T-helper 2 cell treated with Interferon-gamma antibody and Interleukin-4, amounts not matched to agents 100 ng/mL and 5 ng/mL, for 36 hours (primary cell): ENCODE results near the gene HOXC5. TPM values are rescaled to one million over a fixed set of nuclear protein-coding genes. Genes with fewer than 3 reads are reported as not detected.

Source experiments
- intact Hi-C: fragments of 100-400 bp; cut with micrococcal nuclease; formaldehyde crosslinking; loops from one replicate; pipeline ENCODE4 v1.15.1; 2023
- total RNA-seq: library from RNA; stranded (reverse); gene quantifications from 2 replicates; pipeline ENCODE4 v1.2.3, GENCODE V29; 2022

HOXC5 gene
- total RNA-seq, 1 donor from 2014 or later, result not detected

DNA sequence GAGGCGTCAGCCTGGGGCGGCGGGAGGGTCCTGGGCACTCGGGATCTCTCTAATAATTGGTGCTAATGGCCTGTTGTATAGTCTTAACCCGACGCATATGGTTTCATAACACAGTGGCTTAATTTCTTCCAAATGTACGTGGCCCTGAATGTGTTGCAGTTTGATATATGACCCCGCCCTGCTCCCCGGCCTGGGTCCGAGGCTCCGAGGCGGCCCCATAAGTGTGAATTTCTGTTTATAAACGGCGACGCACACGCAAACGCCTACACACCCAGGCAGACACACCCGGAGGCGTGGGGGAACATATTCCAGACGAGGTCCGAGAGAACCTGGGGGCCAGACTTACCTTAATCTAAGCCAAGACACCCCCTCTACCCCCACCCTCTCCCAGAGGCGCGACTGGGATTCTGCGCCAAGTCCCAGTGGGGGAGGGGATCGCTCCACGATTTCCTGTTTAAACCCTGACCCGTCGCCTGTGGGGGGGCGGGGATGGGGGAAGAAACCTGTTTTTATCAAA lies 14.3 kb upstream of the HOXC5 start:
- intact Hi-C loops, result no loop called here

DNA sequence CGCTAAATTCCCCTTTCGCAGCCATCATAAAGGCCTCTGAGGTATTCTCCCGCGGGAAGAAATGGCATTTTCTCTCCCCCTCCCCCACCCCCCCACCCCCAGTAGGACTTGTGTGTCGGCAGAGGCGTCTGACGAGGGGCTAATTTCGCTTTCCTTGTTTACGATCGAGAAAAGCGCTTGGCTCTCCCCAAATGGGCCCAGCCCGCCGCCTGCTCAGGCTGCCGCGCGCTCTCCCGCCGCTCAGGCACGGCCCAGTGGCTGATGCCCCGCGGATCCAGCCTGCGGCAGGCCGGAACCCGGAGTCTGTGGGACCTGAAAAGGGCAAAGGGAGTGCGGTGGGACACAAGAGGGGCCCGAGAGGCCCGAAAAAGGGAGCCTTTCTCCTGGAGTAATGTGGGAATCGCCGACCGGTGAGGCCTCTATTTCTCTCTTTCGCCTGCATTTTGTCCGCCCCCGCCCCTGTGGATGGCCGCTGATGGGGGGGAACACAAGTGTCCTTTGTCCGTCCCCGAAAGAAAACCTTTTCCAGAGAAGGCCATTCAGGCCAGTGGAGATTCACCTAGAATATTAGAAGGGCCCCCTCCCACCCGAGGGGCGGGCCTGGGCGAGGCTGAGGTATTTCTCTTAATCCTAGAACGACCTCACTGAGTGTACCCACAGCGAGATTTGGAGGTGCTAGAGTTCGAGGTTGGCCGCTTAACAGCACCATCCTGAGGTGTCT lies 13.6 kb upstream of the HOXC5 start:
- intact Hi-C loops, result no loop called here

GRCh38 chr12:54019924-54020590 lies 12.8 kb upstream of the HOXC5 start:
- intact Hi-C loops, result no loop called here

- intact Hi-C loops, result no loop called here
Measured at GRCh38 chr12:54020591-54021405, 12.1 kb upstream of the HOXC5 start.

- intact Hi-C loops, result no loop called here
Measured at GRCh38 chr12:54021432-54022013, 11.3 kb upstream of the HOXC5 start.

- intact Hi-C loops, result no loop called here
Measured at GRCh38 chr12:54022960-54023884, 9.6 kb upstream of the HOXC5 start.

GRCh38 chr12:54024127-54024526 lies 8.7 kb upstream of the HOXC5 start:
- intact Hi-C loops, result no loop called here

GRCh38 chr12:54024581-54025305 lies 8.1 kb upstream of the HOXC5 start:
- intact Hi-C loops, result no loop called here

- intact Hi-C loops, result no loop called here
Measured at GRCh38 chr12:54025499-54026405, 7.1 kb upstream of the HOXC5 start.

- intact Hi-C loops, result no loop called here
Measured at GRCh38 chr12:54026640-54027441, 6.0 kb upstream of the HOXC5 start.

DNA sequence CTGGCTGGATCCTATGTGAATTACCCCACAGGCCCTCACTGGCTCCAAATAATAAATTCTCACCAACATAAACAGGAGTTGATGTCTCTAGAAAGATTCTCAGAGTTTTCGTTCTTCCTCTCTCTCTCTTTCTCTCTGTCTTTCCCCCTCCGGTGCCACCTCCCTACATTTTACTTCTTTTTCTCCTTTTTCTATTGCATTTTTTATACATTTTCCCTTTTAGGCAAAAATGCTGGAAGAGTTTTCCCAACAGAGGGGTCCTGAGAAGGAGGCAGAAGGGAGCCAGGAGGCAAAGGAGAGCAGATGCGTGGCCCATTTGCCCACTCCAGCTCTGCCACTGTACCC lies 5.4 kb upstream of the HOXC5 start:
- intact Hi-C loops, result no loop called here

DNA sequence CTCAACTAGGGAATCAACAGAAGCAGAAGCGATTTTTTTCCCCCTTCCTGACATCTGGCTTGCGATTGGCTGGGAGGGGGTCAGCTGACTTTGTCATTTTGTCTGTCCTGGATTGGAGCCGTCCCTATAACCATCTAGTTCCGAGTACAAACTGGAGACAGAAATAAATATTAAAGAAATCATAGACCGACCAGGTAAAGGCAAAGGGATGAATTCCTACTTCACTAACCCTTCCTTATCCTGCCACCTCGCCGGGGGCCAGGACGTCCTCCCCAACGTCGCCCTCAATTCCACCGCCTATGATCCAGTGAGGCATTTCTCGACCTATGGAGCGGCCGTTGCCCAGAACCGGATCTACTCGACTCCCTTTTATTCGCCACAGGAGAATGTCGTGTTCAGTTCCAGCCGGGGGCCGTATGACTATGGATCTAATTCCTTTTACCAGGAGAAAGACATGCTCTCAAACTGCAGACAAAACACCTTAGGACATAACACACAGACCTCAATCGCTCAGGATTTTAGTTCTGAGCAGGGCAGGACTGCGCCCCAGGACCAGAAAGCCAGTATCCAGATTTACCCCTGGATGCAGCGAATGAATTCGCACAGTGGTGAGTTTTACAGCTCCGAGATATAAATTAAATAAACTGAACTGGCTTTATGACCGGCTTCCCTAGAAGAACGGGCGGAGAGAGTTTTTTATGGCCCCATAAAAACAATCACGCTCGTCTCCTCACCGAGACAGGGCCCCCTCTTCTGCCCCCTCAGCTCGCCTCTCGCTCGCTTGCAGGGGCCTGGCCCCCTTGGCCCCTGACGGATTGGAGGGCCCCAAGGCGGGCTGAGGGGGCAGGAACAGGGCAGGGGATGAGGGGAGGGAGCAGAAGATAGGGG lies 4.3 kb upstream of the HOXC5 start, which contains the start of gene HOXC6:
Gene HOXC6 (plus strand): TSS at position 127 of the 888 bp plus-strand sequence. CDS start 82 bp downstream, at position 209.
- intact Hi-C loops, result no loop called here

DNA sequence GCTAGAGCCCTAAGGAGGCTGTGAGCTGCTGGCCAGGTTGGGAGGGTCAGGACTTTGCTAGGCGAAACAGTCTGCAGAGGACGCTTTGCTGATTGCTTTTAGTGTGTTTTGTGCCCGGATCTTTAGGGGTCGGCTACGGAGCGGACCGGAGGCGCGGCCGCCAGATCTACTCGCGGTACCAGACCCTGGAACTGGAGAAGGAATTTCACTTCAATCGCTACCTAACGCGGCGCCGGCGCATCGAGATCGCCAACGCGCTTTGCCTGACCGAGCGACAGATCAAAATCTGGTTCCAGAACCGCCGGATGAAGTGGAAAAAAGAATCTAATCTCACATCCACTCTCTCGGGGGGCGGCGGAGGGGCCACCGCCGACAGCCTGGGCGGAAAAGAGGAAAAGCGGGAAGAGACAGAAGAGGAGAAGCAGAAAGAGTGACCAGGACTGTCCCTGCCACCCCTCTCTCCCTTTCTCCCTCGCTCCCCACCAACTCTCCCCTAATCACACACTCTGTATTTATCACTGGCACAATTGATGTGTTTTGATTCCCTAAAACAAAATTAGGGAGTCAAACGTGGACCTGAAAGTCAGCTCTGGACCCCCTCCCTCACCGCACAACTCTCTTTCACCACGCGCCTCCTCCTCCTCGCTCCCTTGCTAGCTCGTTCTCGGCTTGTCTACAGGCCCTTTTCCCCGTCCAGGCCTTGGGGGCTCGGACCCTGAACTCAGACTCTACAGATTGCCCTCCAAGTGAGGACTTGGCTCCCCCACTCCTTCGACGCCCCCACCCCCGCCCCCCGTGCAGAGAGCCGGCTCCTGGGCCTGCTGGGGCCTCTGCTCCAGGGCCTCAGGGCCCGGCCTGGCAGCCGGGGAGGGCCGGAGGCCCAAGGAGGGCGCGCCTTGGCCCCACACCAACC lies 3.1 kb upstream of the HOXC5 start:
- intact Hi-C loops, result loop anchor here (5.0 kb wide), 2 partner anchors 32 to 47 kb away; no protein-coding TSS in a partner anchor

DNA sequence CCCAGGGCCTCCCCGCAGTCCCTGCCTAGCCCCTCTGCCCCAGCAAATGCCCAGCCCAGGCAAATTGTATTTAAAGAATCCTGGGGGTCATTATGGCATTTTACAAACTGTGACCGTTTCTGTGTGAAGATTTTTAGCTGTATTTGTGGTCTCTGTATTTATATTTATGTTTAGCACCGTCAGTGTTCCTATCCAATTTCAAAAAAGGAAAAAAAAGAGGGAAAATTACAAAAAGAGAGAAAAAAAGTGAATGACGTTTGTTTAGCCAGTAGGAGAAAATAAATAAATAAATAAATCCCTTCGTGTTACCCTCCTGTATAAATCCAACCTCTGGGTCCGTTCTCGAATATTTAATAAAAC lies 2.4 kb upstream of the HOXC5 start:
- intact Hi-C loops, result loop anchor here (5.0 kb wide), 2 partner anchors 33 to 48 kb away; no protein-coding TSS in a partner anchor

DNA sequence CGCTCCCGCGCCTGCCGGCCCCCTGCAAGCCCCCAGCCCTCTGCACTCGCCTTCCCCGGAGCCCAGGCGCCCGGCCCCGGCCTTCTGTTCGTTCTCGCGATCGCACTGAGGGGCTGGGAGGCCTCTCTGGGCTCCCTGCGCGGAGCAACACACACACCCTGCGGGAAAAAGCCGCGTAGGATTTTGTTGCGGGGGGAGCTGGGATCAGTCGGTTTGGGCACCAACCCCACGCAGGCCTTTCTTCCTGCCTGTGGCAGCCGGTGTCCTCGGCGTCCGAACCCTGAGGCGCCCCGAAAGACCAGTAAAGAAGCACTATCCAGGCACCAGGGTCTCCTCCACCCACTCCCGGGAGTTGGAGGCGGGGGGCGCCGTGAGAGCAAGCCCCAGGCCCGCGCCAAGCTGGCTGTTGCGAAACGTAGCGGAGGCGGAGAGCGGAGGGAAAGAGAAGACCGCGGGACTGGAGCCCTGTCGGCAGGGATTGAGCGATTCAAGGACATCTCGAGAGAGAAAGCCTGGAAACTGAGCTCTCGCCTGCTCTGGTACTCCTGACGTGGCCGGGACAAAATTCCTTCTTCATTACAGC lies 1.9 kb upstream of the HOXC5 start:
- intact Hi-C loops, result loop anchor here (5.0 kb wide), 2 partner anchors 34 to 49 kb away; no protein-coding TSS in a partner anchor
